Activated CD4-positive, CD25-positive, alpha-beta regulatory T cell treated with anti-CD3 and anti-CD28 coated beads, Interleukin-2, amount 50 U/mL, for 16 hours (primary cell): ENCODE data around the gene AIF1.

Experiments
- DNase-seq: peaks from one replicate; pipeline ENCODE4 v3.0.0-alpha.2; 2020; ENCODE audit warnings: low read depth, low spot score

Gene AIF1

DNA sequence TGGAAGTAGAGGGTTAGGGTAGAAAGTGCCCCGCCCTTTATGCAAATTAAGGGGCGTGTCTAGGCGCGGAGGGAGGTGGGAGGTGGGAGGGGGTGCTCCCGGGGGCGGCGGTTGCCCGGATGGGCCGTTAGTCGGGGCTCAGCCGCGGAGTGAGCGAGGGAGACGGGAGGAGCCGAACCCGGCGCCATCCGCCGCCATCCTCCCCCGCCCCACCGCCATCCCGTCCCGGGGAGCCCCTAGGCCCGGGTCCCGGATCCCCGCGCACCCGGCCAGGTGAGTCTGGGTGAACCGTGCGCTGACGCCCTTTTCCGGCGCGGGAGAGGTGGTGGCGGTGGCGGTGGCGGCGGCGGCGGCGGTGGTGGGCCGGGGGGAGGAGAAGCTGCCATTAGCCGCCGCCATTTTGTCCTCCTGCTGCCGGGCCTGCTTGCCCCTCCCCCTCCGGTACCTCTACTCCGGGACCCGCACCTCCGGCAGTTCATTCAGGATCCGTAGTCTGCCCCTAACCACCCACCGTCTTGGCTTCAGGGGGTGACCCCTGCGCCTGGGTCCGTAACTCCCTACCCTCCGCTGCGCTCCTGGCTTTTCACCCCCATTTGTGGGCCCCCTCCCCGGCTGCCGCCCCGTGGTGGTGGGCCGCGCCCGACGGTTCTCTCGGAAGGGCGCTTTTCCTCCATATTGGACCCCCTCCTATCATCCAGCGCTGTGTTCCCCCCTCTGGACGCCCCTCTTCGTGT is 5.7 kb downstream of the AIF1 start, which contains the start of gene PRRC2A:
Gene PRRC2A (plus strand): TSS at position 130 of the 734 bp plus-strand sequence. CDS start 2,075 bp downstream, outside the sequence.
- no peak for DNase-seq

- DNase-seq: no peak
Measured at GRCh38 chr6:31621320-31621939, 6.4 kb downstream of the AIF1 start.

DNA sequence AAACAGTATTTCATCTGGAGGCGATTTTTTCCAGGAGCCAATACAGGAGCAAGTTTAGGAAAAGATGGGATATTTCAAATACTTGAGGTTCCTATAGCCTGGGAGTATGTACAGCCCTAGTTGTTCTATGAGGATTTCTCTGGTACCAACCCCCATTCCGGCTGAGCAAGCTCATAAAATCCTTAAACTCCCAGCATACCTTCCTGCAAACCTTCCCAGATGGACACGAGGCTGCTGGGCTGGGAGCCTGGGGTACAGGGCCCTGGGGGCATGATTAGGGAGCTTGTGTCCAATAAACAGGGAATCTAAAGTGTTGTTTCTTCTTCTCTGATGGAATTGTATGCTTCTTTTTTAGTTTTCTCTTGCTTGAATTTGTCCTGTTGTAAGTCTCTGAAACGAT is 7.0 kb downstream of the AIF1 start:
- DNase-seq: no peak

DNA sequence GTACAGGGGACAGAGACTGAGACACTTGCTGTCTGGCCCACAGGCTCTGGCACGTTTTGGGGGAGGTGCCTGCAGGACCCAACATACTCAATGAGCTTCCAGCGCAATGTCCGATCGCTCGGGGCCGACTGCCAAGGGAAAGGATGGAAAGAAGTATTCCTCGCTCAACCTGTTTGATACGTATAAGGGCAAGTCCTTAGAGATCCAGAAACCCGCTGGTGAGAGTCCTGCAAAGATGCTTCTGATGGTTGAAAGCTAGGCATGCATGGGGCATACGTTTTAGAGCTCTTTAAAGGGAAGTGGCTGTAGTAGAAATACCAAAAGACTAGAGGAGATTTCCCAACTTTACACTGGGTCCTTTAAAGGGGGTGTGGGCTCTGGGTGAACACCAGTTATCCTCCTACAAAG is 7.7 kb downstream of the AIF1 start:
- DNase-seq: no peak

GRCh38 chr6:31624070-31624469 is 9.0 kb downstream of the AIF1 start:
- no peak for DNase-seq

DNA sequence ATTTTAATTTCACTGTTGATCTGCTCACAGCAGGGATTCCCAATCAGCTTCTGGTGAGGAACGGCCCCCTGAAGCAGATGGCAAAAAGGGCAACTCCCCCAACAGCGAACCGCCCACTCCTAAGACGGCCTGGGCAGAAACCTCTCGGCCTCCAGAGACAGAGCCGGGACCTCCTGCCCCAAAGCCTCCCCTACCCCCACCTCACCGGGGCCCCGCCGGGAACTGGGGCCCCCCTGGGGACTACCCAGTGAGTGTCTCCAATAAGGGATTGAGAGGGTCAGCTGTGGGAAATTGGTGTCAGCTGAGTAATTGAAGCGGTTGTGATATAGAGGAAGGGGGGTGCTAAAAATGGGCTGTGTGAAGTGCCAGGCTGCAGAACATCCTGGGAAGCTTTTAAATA is 11.9 kb downstream of the AIF1 start:
- DNase-seq: no peak

DNA sequence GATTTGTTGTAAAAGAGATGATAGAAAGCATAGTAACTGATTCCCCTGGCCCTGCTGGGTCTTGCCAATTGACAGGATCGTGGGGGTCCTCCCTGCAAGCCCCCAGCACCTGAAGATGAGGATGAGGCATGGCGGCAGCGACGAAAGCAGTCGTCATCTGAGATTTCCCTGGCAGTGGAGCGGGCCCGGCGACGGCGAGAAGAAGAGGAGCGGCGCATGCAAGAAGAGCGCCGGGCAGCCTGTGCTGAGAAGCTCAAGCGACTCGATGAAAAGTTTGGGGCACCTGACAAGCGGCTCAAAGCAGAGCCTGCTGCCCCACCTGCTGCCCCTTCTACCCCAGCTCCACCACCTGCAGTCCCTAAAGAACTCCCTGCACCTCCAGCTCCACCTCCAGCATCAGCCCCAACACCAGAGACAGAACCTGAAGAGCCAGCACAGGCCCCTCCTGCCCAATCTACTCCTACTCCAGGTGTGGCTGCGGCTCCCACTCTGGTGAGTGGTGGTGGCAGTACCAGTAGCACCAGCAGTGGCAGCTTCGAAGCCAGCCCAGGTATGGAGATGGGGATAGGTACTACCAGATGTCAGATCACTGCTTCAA is 12.8 kb downstream of the AIF1 start:
- DNase-seq: no peak

DNA sequence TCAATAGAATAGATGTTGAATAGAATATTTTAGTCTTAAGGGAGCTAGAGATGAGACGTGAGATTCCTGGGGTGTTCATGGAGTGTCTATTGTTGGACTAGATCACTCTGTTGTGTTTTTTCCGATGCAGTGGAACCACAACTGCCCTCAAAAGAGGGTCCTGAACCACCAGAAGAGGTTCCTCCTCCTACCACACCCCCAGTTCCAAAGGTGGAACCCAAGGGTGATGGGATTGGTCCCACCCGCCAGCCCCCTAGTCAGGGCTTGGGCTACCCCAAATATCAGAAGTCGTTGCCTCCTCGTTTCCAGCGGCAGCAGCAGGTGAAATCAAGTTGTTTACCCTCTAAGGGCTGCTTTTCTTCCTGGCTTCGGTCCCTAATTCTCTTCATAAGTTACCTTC is 14.0 kb downstream of the AIF1 start:
- no peak for DNase-seq

DNA sequence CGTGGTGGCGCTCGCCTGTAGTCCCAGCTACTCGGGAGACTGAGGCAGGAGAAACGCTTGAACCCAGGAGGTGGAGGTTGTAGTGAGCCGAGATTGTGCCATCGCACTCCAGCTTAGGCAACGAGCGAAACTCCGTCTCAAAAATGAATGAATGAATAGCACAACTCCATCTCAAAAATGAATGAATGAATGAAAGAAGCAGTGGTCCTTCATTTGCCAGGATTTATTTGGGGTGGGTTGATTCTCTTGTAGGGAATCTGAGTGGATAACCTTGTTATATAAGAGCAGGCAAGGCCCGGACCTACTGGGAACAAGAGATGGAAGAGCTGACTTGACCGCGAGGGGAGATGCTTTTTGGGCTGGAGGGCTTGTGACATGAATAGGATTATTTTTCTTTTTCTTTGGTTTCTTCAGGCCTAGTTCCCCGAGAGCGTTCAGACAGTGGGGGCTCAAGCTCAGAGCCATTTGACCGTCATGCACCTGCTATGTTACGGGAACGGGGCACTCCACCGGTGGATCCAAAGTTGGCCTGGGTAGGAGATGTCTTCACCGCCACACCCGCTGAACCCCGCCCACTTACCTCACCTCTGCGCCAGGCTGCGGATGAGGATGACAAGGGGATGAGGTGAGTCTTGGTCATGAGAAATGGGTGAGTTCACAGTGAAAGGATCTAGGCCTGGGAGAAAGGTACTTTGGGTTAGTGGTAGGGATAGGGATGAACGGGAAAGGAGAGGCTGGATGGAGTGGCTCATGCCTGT is 15.3 kb downstream of the AIF1 start:
- DNase-seq: no peak

DNA sequence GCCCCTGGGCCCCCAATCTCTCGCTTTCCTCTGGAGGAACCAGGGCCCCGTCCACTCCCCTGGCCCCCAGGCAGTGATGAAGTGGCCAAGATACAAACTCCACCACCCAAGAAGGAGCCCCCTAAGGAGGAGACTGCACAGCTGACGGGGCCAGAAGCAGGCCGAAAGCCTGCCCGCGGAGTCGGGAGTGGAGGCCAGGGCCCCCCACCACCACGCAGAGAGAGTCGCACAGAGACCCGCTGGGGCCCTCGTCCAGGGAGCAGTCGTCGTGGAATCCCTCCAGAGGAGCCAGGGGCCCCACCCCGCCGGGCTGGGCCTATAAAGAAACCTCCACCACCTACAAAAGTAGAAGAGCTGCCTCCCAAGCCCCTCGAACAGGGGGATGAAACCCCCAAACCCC is 16.2 kb downstream of the AIF1 start:
- DNase-seq: no peak

DNA sequence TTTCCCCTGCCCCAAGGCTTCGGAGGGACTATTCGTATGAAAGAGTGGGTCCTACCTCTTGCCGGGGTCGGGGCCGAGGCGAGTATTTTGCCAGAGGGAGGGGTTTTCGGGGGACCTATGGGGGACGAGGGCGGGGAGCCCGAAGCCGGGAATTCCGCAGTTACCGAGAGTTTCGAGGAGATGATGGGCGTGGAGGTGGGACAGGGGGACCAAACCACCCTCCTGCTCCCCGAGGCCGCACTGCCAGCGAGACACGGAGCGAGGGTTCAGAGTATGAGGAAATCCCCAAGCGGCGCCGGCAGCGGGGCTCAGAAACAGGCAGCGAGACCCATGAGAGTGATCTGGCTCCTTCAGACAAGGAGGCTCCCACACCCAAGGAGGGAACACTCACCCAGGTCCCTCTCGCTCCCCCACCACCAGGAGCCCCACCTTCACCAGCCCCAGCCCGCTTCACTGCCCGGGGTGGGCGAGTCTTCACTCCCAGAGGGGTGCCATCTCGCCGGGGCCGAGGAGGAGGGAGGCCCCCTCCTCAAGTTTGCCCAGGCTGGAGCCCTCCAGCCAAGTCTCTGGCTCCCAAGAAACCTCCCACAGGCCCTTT is 16.7 kb downstream of the AIF1 start:
- DNase-seq: no peak

DNA sequence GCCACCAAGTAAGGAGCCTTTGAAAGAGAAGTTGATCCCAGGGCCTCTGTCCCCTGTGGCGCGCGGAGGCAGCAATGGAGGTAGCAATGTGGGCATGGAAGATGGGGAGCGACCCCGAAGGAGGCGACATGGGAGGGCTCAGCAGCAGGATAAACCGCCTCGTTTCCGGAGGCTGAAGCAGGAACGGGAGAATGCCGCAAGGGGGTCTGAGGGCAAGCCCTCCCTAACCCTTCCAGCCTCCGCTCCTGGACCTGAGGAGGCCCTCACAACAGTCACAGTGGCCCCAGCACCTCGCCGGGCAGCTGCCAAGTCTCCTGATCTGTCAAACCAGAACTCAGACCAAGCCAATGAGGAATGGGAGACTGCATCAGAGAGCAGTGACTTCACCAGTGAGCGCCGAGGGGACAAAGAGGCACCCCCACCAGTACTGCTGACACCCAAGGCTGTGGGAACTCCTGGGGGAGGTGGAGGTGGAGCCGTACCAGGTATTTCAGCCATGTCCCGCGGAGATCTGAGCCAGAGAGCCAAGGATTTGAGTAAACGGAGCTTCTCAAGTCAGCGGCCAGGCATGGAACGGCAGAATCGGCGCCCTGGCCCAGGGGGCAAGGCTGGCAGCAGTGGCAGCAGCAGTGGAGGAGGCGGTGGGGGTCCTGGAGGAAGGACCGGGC is 17.4 kb downstream of the AIF1 start:
- DNase-seq: no peak

DNA sequence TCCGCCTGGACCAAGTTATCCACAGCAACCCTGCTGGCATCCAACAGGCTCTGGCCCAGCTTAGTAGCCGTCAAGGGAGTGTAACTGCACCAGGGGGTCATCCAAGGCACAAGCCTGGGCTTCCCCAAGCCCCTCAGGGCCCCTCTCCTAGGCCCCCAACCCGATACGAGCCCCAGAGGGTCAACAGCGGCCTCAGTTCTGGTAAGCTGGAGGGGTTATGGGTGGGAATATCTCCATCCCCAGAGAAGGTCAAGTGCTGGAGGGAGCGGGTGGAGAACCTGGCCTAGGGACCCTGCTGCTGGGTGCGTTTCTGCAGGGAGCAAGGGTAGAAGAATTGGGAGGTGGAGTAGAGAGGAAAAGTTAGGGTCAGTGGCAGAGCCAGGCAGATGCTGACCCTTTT is 18.4 kb downstream of the AIF1 start:
- DNase-seq: no peak

GRCh38 chr6:31634131-31634530 is 19.1 kb downstream of the AIF1 start:
- DNase-seq: no peak

DNA sequence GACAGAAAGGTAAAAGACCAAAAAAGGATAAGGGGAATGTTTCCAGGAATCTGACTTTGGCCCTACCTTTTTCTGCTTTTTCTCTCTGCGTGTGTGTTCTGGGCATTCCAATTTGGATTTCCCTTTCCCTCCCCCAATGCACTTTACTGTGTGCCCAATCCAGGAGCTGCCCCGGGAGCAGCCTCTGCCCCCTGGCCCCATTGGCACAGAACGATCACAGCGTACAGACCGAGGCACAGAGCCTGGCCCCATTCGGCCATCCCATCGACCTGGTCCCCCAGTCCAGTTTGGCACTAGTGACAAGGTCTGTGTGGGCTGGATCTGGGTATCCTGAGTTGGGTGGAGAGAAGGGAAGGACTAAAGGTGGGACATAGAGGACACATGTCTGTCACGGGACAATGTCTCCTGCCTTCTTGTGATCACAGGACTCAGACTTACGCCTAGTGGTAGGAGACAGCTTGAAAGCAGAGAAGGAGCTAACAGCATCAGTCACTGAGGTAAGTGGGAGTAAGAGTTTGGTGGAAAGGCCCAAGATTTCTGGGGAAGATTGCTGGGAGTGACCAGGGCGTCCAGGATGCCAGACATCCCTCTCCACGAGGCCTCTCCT is 20.0 kb downstream of the AIF1 start:
- DNase-seq: no peak

GRCh38 chr6:31636698-31637596 is 21.9 kb downstream of the AIF1 start:
- DNase-seq: no peak

- DNase-seq: no peak
Measured at GRCh38 chr6:31639043-31639442, 24.0 kb downstream of the AIF1 start.

DNA sequence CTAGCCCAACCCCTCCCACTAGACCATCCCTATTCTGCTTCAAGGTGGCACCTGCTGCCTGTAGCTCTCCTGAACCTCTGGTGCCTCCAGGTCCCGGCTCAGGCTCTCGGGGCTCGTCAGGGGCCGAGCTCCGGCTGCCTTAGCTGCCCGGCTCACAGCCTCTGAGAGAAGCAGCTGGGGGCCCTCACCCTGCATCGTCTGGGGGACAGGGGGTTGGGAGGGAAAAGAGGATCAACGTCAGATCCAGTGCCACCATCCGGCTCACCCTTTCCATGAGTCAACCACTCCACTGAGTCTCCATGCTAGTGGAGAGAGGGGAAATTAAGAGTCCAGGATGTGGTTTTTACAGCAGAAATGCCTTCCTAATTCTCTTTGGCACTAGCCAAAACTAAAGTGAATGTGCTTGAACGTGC is 24.4 kb downstream of the AIF1 start:
- no peak for DNase-seq

DNA sequence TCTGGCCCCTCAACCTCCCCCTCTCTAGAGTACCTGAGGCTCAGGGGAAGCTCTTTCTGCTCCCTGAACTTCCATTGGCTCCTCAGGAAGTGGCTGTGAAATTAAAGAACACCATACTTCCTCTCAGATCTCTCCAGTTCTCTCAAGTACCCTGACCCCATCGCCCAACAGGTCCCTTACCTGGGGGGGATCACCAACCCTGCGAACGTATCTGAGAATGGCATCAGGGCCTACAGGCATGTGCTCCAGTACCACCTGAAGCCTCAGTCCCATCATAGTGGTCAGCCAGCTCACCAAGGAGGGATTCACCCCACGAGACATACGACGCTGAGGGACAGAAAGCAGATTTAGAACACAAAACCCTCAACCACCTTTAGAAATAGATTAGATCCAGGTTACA is 25.6 kb downstream of the AIF1 start:
- no peak for DNase-seq

DNA sequence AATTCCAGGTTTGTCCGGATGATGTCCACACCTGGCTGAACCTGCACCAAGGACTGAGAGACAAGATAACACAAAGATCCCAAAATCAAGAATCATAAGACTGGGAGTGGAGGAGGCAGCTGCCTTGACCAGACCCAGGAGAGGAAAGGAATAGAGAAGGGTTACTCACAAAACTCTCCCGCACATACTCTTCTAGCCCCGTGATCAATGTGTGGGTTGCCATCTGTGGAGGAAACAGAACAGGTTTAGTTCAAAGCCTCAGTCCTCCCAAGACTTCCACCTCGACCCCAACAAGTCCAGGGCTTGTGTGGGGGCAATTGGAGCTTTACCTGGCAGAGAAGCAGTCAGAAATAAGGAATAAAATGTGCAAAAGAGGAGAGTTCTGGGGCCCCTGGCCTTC is 26.3 kb downstream of the AIF1 start:
- no peak for DNase-seq
